Natural killer cell (primary cell): Measurements from ENCODE around the gene MAPK9. TPM values are rescaled to one million over a fixed set of nuclear protein-coding genes. Genes with fewer than 3 reads are reported as not detected.

Source experiments
- ATAC-seq, 3 donors: fragments of 150-1000 bp in 2 of 3; fragments of 200-7000 bp in 1 of 3; cut with Tn5 transposase; 1 replicate in 1 of 3; 2 replicates in 2 of 3; pipeline ENCODE4 v1.10.0; 2021; ENCODE audit warnings: mild to moderate bottlenecking in 2 of 3, moderate library complexity in 2 of 3
- DNase-seq, 2 donors: peaks; one replicate each; pipeline versions ENCODE4 v3.0.0 to v3.0.0-alpha.2; 2013 to 2021; ENCODE audit warnings: mixed read lengths in 1 of 2
- H3K27ac ChIP-seq: one replicate; pipeline ENCODE4 v1.5.1; 2013; ENCODE audit warnings: mild to moderate bottlenecking, low read length
- H3K27me3 ChIP-seq: one replicate; pipeline ENCODE4 v1.6.1; 2013; ENCODE audit warnings: low read length; ENCODE audit not compliant: control insufficient read depth, insufficient read depth
- H3K36me3 ChIP-seq: one replicate; pipeline ENCODE4 v1.6.1; 2013; ENCODE audit warnings: low read length; ENCODE audit not compliant: control insufficient read depth, insufficient read depth
- H3K4me1 ChIP-seq: one replicate; pipeline ENCODE4 v1.6.1; 2013; ENCODE audit warnings: low read length; ENCODE audit not compliant: control insufficient read depth, insufficient read depth
- H3K4me3 ChIP-seq: one replicate; pipeline ENCODE4 v1.5.1; 2013; ENCODE audit warnings: low read length
- H3K9me3 ChIP-seq: one replicate; pipeline ENCODE4 v1.6.1; 2013; ENCODE audit warnings: low read length; ENCODE audit not compliant: control insufficient read depth, insufficient read depth
- H3K27ac Mint-ChIP-seq, 2 donors: one replicate each; pipeline ENCODE4 v1.8.0; 2022; ENCODE audit warnings: mild to moderate bottlenecking in 2 of 2, mixed read lengths in 2 of 2, moderate library complexity in 1 of 2
- H3K27me3 Mint-ChIP-seq, 2 donors: one replicate each; pipeline ENCODE4 v1.8.0; 2022; ENCODE audit warnings: low read depth in 2 of 2, mixed read lengths in 2 of 2
- H3K36me3 Mint-ChIP-seq: one replicate; pipeline ENCODE4 v1.8.0; 2022; ENCODE audit warnings: mixed read lengths
- H3K4me1 Mint-ChIP-seq, 2 donors: one replicate each; pipeline ENCODE4 v1.8.0; 2022; ENCODE audit warnings: mixed read lengths in 2 of 2
- H3K4me3 Mint-ChIP-seq: one replicate; pipeline ENCODE4 v1.8.0; 2022; ENCODE audit warnings: mild to moderate bottlenecking, moderate library complexity, mixed read lengths
- H3K9me3 Mint-ChIP-seq, 2 donors: one replicate each; pipeline ENCODE4 v1.8.0; 2022; ENCODE audit warnings: mixed read lengths in 2 of 2
- CTCF ChIP-seq: fragments of 200-600 bp; IDR thresholded peaks from one replicate; pipeline ENCODE4 v1.8.0; 2022; ENCODE audit warnings: antibody characterized with exemption
- WGBS: methylation state at CpG from one replicate; pipeline ENCODE4 v1.1.7; 2013; ENCODE audit warnings: missing lambda C conversion rate; ENCODE audit not compliant: insufficient coverage; 5-methylcytosine and 5-hydroxymethylcytosine counted together
- intact Hi-C: fragments of 100-400 bp; cut with micrococcal nuclease; formaldehyde crosslinking; loops from one replicate; pipeline ENCODE4 v1.14.2; 2022
- total RNA-seq, 4 donors: library from RNA; stranded (reverse); fragments of 120-200 nt in 1 of 4; gene quantifications; one replicate each; pipeline versions ENCODE4 v1.2.3 to v1.2.4, GENCODE V29; 2013 to 2022

Gene MAPK9
- total RNA-seq, 3 donors from 2014 or later (not counting 1 experiment from before 2014, with no cell fraction given), result 34.1 to 48.5 (median 40.4) TPM

GRCh38 chr5:180213256-180213600 lies 78.7 kb downstream of the MAPK9 start:
- Histone ChIP-seq H3K36me3 (no peaks in the 10 kb centered on the region), H3K4me3 (no peak overlapping the region), H3K9me3 (peaks cover 17% of the 10 kb centered on the region), H3K27me3 (peaks cover 8% of the 10 kb centered on the region), H3K4me1 (peaks cover 7% of the 10 kb centered on the region), H3K27ac (no peak overlapping the region)
- Mint-ChIP-seq H3K36me3 (peaks cover 4% of the 10 kb centered on the region), H3K27ac (no peak overlapping the region), H3K4me1 (peaks cover 3 to 8% of the 10 kb centered on the region in 2 donors), H3K9me3 (peaks cover 0 to 3% of the 10 kb centered on the region in 2 donors), H3K4me3 (no peak overlapping the region), H3K27me3 (peaks cover 13 to 18% of the 10 kb centered on the region in 2 donors)
- no peak for TF ChIP-seq CTCF
- ATAC-seq (no peak), DNase-seq (no peak)
- WGBS, result 20% methylated on average over 4 of the region's 4 CpGs
- intact Hi-C loops, result loop anchor here (5.0 kb wide), 1 partner anchor 86 kb away; no protein-coding TSS in a partner anchor

- Mint-ChIP-seq H3K27me3 (peaks cover 19 to 24% of the 10 kb centered on the region in 2 donors), H3K9me3 (no peaks in the 10 kb centered on the region), H3K4me3 (no peak overlapping the region), H3K27ac (no peak overlapping the region), H3K36me3 (no peaks in the 10 kb centered on the region), H3K4me1 (peaks cover 8 to 13% of the 10 kb centered on the region in 2 donors)
- no peak overlapping the region for H3K4me3 ChIP-seq
- peaks cover 14% of the 10 kb centered on the region for H3K27me3 ChIP-seq
- no peaks in the 10 kb centered on the region for H3K36me3 ChIP-seq
- intact Hi-C loops, result loop anchor here (5.0 kb wide), 1 partner anchor 85 kb away; no protein-coding TSS in a partner anchor
- peaks cover 8% of the 10 kb centered on the region for H3K4me1 ChIP-seq
- WGBS, result 38% methylated on average over 19 of the region's 19 CpGs
- H3K9me3 ChIP-seq, result peaks cover 12% of the 10 kb centered on the region
- no peak for DNase-seq
- ATAC-seq, result no peak
- TF ChIP-seq CTCF, result no peak
- H3K27ac ChIP-seq, result no peak overlapping the region
These were observed 79.3 kb downstream of the MAPK9 start for GRCh38 chr5:180212363-180213255.

GRCh38 chr5:180211761-180212035 lies 80.2 kb downstream of the MAPK9 start:
- Mint-ChIP-seq H3K36me3 (no peaks in the 10 kb centered on the region), H3K9me3 (no peaks in the 10 kb centered on the region), H3K27me3 (peaks cover 24 to 29% of the 10 kb centered on the region in 2 donors), H3K4me3 (no peak overlapping the region), H3K4me1 (peaks cover 8 to 13% of the 10 kb centered on the region in 2 donors), H3K27ac (no peak overlapping the region)
- intact Hi-C loops, result loop anchor here (5.0 kb wide), 1 partner anchor 84 kb away; no protein-coding TSS in a partner anchor
- ATAC-seq (no peak), DNase-seq (no peak)
- no peak overlapping the region for H3K27ac ChIP-seq
- peaks cover 18% of the 10 kb centered on the region for H3K27me3 ChIP-seq
- H3K4me1 ChIP-seq, result peaks cover 8% of the 10 kb centered on the region
- no peak overlapping the region for H3K4me3 ChIP-seq
- 71% methylated on average over 4 of the region's 4 CpGs for WGBS
- no peaks in the 10 kb centered on the region for H3K36me3 ChIP-seq
- no peak for TF ChIP-seq CTCF
- peaks cover 8% of the 10 kb centered on the region for H3K9me3 ChIP-seq
